Stimulated activated CD8-positive, alpha-beta memory T cell treated with anti-CD3 and anti-CD28 coated beads, Interleukin-15, amount 100 ng/mL, for 24 hours (primary cell): ENCODE results near the gene BAZ1A.
"Not testable (repeated sequence)": the region's sequence is repeated elsewhere in the genome, so short reads cannot be mapped to it uniquely, and the experiment has no call there.

Experiments used
- DNase-seq: peaks from one replicate; pipeline ENCODE4 v3.0.0-alpha.2; 2020; ENCODE audit warnings: low read depth

Gene BAZ1A

DNA sequence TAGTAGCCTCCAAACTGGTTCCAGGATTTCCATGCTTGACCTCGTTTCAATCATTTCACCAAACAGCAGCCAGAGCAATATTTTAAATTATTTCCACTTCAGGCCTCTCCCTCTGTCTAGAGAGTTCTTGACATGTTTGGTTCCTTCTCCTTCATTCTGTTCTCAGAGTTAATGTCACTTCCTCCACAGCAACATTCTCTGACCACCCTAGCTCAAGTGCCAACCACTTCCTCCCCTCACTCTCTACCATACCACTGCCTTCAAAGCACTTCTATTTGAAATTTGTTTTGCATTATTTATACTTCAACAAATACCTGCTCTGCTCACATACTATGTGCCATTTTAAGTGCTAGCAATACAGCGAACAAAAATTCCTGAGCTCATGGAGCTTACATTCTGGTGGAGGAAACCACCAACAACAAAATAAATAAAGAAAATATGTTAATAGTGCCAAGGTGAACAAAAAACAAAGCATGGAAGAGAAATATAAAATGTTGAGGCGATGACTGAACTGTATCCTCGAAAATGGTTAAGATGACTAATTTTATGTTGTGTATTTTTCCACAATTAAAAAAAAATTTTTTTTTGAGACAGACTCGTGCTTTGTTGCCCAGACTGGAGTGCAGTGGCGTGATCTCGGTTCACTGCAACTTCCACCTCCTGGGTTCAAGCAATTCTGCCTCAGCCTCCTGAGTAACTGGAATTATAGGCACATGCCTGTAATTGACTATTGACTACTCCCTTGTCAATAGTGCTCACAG lies 17.3 kb downstream of the BAZ1A start:
- no peak for DNase-seq

DNA sequence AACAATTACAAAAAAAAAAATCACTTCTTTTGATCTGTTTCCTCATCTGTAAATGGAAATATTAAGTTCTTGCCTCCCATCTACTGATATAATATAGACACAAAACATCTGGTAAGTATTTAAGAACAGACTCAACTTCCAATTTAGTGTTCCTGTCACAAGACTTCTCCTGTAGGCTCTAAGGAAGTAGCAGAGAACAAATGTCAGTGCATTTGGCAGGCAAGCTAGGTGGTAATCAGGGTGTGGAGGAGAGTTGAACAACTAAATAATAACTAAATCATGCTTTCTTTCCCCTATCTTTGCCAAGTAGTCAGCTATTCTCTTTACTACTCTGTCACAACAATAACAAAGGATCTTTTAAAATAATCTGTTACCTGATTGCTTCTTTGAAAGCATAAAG lies 22.1 kb downstream of the BAZ1A start:
- DNase-seq, result no peak

DNA sequence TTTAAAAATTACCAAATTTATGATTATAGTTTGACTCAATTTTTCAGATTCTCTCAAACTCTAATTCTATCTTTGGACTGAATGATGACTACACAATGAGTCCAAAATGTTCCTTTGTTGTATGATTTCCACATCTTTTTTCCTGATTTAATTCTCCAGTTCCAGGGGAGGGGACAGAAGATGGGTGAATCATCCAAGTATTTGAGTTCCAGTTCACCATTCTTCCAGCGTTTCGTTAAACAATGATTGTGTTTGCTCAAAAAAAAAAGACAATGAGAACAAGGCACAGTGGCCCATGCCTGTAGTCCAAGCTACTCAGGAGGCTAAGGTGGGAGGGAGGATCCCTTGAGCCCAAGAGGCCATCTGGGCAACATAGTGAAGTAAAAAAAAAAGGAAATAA lies 23.8 kb downstream of the BAZ1A start:
- DNase-seq, result no peak

DNA sequence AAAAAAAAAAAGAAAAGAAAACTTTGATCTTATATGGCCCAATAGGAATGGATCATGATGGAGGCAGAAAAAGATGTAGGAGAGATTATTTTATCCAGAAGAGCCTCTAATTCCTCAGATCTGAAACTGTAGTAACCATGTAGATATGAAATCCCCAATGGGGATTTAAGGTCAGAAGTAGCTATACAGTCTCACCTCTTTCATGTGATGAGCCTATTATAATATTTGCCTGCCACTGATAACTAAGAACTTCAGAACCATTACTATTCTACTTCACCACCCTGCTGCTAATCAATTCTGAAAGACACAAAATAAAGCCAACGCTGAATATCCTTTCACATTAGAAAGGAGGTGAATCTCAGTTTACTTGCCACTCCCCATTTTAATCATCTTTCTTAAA lies 29.3 kb downstream of the BAZ1A start:
- DNase-seq, result no peak

DNA sequence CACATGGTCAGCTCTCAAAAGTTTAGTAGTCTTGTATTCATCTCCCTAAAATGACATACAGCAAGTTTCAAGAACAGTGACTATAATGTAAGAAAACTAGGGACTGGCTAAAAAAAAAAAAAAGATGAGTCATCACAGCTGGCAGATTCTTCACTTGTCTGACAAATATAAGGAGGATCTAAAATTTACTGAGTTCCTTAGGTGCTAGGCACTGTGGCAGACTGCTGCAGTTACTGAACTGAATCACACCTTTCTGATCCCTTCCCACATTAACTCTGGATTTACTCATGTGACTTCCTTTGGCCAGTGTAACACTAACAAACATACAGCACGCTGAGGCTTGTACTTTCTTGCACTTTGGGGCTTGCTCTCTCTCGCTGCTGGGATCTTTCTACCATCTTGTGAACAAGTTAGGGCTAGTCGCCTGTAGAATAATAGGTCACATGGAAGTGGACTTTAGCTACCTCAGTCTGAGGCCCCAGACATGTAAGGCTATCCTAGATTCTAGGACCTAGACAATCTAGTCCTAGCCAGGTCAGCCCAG lies 32.1 kb downstream of the BAZ1A start:
- DNase-seq, result no peak

DNA sequence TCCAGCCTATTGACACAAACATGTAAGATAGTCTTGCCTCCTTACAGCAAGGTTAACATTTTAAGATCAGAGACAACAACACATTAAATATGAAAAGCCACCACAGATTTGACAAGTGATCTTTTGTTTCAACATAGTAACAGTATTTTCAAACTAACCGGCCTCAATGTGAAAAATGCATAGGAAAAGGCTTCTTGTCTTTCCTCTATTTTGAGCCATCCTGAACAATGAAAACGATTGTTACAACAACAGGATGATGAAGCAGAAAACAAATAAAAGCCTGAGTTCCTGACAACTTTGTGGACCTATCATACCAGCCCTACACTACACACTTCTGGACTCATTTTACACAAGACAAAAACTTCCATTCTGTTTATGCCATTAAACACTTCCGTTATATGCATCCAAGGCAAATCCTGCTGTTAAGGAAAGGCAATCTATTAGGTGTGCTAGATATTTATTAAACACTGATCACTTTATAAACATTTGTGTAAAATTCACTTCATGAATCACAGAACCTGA lies 37.3 kb downstream of the BAZ1A start:
- DNase-seq, result no peak

DNA sequence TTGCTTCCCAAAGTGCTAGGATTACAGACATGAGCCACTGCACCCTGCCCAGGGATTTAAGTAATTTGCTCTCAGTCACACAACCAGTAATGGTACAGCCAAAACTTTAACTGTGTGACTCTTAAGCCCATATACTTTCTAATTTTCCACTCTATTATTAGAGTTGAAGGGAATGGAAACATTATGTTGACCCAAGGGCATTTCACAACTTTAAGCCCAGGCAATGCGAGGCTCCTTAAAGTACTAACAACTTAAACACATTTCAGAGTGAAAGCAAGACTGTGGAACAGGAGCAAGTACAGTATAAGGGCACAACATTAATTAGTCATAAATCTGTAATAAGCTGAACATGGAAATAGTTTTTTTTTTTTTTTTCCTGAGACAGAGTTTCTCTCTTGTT lies 39.8 kb downstream of the BAZ1A start:
- no peak for DNase-seq

DNA sequence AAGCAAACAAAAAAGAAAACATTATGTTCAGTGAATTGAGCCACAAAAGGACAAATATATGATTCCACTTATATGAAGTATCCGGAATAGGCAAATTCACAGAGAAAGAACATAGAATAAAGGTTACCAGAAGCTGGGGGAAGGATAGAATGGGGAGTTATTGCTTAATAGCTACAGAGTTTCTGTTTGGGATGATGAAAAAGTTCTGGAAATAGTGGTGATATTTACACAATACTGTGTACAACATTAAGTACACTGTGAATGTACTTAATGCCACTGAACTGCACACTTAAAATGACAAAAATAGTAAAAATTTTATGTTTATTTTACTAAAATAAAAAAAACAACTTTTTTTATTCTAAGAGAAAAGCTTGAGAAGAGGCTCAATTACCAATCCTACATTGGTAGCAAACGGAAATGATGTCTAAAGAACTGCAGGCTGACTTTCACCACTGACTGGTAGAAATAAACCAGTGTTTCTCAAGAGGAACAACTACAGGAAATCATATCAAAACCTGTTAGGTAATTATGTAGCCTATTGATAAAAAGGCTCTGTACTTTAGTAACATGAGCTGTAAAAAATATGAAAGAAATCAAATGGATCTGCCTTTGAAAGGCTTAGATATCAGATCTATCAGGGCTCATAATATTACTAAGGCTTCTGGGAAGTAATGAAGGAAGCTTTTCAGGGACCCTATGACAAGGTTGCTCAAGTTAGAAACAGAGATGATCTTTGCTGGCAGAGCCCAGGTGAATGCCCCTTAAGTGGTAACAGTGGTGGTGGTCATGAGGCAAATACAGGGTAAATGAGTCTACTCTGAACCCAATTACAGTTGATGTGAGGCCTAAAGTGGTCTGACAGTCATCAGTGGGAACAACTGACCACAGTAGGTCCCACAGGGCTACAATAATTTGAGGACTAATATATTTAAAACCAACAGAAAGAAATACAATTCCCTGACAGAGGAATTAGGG lies 41.3 kb downstream of the BAZ1A start:
- no peak for DNase-seq

DNA sequence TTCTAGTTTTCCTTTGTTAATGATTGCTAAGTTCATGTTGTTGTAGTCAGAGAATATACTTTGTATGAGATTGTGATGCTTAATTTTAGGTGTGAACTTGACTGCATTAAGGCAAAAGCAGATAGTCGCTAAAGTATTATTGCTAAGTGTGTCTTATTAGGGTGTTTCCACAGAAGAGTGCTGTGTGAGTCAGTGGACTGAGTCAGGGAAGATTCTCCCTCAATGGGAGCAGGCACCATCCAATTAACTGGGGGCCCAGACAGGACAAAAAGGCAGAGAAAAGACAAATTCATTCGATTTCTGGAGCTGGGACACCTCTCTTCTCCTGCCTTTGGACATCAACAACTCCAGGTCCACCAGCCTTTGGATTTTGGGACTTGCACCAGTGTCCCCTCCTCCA lies 48.5 kb downstream of the BAZ1A start:
- no peak for DNase-seq

DNA sequence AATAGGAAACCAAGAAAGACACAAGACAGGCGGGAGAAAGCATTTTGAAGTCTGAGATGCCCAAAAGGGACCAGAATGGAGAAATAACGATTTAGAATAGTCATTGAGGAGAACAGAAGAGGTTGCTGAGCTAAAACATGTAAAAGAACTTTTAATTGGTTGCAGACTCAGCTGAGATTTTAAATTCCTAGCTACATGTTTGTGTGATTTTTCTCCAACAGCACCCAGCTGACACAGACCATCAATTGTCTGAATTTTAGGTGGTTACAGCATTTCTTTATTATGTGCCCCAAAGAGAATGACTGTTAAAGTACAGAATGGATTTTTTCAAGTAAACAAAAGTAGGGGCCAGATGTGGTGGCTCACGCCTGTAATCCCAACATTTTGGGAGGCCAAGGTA lies 50.3 kb downstream of the BAZ1A start:
- no peak for DNase-seq

DNA sequence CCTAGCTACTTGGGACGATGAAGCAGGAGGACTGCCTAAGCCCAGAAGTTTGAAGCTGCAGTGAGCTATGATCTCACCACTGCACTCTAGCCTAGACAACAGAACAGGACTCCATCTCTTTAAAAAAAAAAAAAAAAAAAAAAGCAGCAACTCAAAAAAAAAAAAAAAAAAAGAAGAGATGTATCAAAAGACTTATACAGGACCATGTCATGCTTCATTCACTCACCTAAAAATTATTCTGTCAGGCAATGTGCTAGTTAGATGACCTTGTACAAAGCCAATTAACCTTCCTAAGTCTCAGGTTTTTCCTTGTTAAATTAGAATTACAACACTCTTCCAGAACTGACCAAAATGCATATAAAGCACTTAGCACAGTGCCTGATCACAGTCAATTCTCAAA lies 50.9 kb downstream of the BAZ1A start:
- DNase-seq, result no peak

DNA sequence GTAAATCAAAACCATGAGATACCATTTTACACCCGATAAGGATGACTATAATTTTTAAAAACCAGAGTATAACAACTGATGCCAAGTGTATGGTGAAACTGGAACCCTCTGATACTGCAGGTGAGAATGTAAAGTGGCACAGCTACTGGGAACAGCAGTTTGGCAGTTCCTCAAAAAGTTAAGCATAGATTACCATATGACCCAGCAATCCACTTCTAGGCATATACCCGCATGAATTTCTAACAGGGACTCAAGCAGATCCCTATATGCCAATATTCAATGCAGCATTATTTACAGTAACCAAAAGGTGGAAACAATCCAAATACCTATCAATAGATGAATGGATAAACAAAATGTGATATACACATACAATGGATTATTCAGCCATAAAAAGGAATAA lies 57.4 kb downstream of the BAZ1A start:
- DNase-seq, result no peak

DNA sequence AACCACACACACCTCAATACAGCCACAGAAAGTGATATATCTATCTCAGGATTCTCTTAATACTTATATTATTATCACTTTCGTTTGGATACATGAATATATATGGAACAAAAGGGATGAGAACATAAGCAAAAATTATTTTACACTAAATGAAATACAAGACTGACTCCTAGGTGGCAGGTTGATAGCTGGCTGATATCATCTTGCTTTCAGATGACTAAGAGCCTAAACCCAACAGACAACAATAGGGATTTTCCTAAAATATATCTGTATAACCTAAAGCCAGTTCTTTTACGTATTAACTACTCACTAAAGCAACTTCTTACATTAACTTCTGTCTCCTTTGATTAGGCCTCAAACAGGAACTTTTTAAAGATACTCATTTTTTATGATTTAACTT lies 65.1 kb downstream of the BAZ1A start:
- DNase-seq, result no peak

DNA sequence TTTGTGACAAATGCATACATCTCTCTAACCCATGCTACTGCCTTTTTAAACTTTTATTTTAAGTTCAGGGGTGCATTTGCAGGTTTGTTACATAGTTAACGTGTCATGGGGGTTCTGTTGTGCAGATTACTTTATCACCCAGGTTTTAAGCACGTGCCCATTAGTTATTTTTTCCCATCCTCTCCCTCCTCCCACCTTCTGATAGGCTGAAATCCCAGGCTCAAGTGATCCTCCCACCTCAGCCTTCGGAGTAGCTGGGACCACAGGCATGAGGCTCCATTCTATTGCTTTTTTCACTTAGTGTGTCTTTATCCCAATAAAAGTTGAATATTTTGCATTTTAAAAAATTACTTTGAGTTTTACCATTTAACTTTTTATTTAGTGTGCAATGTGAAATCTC lies 68.9 kb downstream of the BAZ1A start:
- DNase-seq, result no peak

DNA sequence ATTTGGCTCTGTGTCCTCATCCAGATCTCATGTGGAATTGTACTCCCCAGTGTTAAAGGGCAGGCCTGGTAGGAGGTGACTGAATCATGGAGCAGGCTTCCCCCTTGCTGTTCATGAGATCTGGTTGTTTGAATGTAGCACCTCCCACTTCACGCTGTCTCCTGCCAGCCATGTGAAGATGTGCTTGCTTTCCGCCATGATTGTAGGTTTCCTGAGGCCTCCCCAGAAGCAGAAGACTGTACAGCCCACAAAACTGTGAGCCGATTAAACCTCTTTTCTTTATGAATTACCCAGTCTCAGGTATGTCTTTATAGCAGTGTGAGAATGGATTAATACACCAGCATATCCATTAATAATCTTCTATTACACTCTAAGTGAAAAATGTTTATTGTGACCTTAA lies 70.2 kb downstream of the BAZ1A start:
- DNase-seq, result no peak

DNA sequence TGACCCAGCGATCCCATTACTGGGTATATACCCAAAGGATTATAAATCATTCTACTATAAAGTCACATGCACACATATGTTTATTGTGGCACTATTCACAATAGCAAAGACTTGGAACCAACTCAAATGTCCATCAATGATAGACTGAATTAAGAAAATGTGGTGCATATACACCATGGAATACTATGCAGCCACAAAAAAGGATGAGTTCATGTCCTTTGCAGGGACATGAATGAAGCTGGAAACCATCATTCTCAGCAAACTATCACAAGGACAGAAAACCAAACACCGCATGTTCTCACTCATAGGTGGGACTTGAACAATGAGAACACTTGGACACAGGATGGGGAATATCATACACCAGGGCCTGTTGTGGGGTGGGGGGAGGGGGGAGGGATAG lies 76.3 kb downstream of the BAZ1A start:
- DNase-seq, result not testable (repeated sequence)

DNA sequence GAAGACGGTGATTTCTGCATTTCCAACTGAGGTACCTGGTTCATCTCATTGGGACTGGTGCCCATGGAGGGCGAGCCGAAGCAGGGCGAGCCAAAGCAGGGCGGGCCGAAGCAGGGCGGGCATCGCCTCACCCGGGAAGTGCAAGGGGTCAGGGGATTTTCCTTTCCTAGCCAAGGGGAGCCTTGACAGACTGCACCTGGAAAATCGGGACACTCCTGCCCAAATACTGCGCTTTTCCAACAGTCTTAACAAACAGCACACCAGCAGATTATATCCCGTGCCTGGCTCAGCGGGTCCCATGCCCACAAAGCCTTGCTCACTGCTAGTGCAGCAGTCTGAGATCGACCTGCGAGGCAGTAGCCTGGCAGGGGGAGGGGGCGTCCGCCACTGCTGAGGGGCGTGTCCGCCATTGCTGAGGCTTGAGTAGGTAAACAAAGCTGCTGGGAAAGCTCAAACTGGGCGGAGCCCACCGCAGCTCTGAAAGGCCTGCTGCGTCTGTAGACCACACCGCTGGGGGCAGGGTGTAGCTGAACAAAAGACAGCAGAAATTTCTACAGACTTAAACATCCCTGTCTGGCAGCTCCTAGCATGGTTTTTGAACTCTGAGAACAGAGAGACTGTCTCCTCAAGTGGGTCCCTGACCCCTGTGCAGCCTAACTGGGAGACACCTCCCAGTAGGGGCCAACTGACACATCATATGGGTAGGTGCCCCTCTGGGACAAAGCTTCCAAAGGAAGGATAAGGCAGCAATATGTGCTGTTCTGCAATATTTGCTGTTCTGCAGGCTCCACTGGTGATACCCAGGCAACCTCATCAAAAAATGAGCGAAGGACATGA lies 77.2 kb downstream of the BAZ1A start:
- no peak for DNase-seq

DNA sequence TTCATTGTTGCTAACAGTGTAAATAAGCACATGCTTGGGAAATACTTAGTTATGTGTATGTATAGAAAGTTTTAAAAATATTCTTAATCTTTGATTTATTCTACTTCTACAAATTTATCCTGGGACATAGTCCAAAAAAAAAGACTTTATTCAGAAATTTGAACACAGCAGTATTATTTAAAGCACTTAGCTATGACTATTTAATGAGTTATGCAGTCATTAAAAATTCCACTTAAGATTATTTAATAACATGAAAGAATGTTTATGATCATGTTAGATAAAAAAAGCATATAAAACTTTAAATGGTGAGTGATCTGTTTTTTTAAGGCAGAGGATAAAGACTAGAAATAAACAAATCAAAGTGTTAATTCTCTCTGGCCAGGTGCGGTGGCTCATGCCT lies 78.3 kb downstream of the BAZ1A start:
- DNase-seq, result no peak

DNA sequence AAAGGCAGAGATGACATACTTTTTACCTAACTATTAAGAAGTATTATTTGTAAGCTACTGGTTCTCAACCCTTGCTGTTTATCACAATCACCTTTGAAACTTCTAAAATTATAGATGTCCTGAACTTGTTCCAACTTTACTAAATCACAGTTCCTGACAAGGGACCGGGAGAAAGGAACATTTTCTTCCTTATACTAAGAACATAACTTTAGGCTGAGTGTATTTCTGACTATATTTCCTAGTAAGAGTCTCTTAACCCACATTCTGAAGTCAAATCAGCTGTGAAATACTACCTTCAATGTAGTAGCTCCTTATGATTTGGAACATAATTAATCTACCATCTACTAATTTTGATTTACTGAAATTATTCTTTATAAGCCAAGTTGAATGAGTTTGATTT lies 80.2 kb downstream of the BAZ1A start:
- DNase-seq, result no peak

DNA sequence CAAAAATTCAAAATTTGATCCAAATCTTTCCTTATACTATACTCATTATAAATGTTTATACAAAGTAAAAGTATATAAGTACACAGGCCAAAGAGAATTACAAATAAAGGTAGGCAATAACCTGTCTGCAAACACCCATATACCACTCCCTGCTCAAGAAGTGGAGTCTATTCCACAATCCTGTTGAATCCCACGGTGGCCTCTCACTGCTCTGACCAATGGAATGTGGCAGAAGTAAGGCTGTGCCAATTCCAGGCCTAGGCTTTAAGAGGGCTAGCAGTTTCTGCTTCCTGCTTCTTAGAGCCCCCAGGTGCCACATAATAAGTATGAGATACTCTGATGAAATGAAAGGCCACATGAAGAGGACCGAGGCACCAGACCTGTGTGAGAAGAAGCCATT lies 80.9 kb downstream of the BAZ1A start:
- no peak for DNase-seq

DNA sequence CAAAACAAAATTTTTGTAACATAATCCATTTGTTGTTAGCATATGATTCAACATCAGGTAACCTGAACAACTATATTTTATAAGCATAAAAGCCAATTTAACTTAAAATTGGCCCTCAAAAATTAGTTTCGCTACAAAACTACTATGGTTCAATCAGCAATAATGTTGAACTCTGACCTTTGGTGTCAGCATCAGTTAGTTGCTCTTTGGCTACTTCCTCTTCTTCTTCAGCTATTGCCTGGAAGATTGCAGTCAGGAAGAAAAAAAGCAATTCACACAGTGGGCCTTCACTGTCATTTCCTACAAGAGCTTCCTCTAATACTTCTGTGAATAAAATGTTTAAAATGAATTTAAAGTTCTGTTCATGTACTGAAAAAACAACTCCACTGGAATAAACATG lies 82.6 kb downstream of the BAZ1A start:
- DNase-seq, result no peak
